B cell (primary cell): ENCODE data around the gene TNNI3K.

Experiments used
- EZH2 ChIP-seq: IDR thresholded peaks from 2 replicates; pipeline ENCODE4 v1.6.1; 2012; ENCODE audit warnings: borderline replicate concordance, low read depth, mild to moderate bottlenecking, moderate library complexity, low read length; ENCODE audit not compliant: insufficient read depth, poor library complexity, severe bottlenecking
- TF ChIP-seq, protein P1 (sequence below): fragments of 200-600 bp; IDR thresholded peaks from one replicate; pipeline ENCODE4 v1.8.0; 2022; ENCODE audit warnings: antibody characterized with exemption, mild to moderate bottlenecking

DNA sequence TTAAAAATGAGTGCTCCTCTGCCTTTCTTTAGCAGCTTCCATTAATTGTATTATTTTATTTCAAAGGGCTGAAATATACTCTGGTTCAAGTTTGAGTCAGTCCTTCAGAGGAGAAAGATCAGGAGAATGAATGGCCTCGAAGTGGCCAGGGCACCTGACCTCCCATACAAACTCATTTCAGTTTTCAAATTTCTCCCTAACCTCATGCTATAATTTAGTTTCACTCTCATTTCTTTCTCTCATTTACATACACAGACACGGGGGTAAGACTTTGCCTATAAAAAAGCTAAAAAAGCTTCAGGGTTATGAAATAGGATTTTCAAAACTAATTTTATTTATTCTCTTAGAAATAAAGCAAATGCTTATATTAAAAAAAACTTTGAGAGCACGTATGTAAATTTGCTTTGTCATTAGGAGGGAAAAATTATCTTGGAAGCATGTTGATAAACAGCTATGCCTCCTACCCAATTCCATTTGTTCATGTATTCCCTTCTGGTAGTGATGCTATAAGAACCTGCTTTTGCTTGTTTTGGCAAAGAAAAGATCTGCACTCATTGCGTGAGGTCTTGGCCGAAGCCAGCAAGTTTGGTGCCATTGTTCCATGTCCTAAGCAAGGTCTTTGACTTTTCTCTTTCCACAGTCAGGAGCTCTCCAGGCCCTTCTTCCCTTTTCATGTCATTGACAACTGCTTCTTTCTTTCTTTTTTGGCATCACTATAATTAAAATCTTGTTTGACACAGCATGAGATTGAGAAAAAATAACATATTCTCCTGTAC is 357.6 kb downstream of the TNNI3K start:
- TF ChIP-seq, protein P1, sequence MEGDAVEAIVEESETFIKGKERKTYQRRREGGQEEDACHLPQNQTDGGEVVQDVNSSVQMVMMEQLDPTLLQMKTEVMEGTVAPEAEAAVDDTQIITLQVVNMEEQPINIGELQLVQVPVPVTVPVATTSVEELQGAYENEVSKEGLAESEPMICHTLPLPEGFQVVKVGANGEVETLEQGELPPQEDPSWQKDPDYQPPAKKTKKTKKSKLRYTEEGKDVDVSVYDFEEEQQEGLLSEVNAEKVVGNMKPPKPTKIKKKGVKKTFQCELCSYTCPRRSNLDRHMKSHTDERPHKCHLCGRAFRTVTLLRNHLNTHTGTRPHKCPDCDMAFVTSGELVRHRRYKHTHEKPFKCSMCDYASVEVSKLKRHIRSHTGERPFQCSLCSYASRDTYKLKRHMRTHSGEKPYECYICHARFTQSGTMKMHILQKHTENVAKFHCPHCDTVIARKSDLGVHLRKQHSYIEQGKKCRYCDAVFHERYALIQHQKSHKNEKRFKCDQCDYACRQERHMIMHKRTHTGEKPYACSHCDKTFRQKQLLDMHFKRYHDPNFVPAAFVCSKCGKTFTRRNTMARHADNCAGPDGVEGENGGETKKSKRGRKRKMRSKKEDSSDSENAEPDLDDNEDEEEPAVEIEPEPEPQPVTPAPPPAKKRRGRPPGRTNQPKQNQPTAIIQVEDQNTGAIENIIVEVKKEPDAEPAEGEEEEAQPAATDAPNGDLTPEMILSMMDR = no peak
- TF ChIP-seq EZH2 = no peak
